CD4-positive, alpha-beta T cell treated with Interleukin-17A for 1 hour (primary cell): ENCODE results near the gene KLHL29.

Experiments
- DNase-seq: peaks from one replicate; pipeline ENCODE4 v3.0.0-alpha.2; 2020

KLHL29 gene

DNA sequence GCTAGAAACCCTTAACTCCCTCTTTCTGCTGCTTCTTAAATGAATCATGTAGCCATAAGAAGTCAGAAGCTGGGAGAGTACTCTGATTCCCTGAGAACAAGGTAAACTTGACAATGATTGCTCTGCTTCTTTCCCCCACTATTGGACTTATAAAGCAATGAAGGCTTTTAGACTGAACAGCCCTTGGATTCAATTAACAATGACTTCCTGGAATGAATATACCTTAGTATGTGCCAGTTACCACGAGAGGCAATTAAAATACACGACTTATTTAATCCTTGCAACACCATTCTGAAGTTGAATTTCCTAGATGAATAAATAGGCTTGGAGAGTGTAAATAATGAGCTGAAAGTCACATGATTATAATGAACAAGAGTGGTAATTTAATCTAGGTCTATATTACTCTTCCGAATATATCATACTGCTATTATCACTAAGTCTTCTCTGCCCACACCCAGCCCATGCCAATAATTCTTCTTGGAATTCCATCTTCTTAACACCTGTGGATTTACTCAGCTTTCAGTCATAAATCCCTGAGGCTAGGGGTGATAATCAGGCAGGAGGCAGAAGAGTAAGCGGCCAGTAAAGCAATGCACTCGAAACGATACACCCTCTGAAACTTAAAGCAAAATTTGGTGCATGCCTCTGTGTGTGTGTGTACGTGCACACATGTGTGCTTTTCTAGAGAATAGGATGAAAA, 371.8 kb downstream of the KLHL29 start:
- no peak for DNase-seq

GRCh38 chr2:23757686-23758433, 372.9 kb downstream of the KLHL29 start:
- DNase-seq, result no peak
